ENCODE data around the gene KAZALD1.

DNA sequence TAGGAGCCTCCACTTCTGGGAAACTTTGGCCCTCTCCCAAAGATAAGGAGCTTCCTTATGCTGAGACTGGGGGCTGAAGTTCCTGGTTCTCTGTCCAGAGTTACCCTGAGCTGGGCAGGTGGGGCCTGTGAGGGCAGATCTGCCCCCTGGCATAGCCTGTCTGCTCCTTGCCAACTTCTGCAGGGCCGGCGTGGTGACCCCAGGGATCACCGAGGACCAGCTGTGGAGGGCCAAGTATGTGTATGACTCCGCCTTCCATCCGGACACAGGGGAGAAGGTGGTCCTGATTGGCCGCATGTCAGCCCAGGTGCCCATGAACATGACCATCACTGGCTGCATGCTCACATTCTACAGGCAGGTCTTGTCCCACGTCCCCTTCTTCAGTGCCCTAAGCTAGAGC is 26.5 kb upstream of the KAZALD1 start:
- TF ChIP-seq, protein P1, sequence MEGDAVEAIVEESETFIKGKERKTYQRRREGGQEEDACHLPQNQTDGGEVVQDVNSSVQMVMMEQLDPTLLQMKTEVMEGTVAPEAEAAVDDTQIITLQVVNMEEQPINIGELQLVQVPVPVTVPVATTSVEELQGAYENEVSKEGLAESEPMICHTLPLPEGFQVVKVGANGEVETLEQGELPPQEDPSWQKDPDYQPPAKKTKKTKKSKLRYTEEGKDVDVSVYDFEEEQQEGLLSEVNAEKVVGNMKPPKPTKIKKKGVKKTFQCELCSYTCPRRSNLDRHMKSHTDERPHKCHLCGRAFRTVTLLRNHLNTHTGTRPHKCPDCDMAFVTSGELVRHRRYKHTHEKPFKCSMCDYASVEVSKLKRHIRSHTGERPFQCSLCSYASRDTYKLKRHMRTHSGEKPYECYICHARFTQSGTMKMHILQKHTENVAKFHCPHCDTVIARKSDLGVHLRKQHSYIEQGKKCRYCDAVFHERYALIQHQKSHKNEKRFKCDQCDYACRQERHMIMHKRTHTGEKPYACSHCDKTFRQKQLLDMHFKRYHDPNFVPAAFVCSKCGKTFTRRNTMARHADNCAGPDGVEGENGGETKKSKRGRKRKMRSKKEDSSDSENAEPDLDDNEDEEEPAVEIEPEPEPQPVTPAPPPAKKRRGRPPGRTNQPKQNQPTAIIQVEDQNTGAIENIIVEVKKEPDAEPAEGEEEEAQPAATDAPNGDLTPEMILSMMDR (IDR thresholded peaks at IDR 0.05; ENCODE audit: poor library complexity, severe bottlenecking), result no peak
- no peak for TF ChIP-seq EP300 (conservative IDR thresholded peaks at IDR 0.05; ENCODE audit: poor library complexity, severe bottlenecking)
